Neuronal stem cell (in vitro differentiated cells): ENCODE measurements around the gene NR2F1.

ENCODE experiments used
- DNase-seq: peaks from one replicate; pipeline ENCODE4 v3.0.0-alpha.2; 2013; ENCODE audit warnings: low spot score
- H2AFZ ChIP-seq: one replicate; pipeline ENCODE4 v1.6.1; 2013; ENCODE audit warnings: mild to moderate bottlenecking, low read length, inconsistent platforms
- H2AK5ac ChIP-seq: 2 replicates; pipeline ENCODE4 v1.6.1; 2013; ENCODE audit warnings: low read depth, mild to moderate bottlenecking, inconsistent platforms, low read length, moderate library complexity, mixed read lengths
- H2BK120ac ChIP-seq: 2 replicates; pipeline ENCODE4 v1.6.1; 2013; ENCODE audit warnings: low read depth, mild to moderate bottlenecking, inconsistent platforms, low read length, moderate library complexity, mixed read lengths
- H2BK12ac ChIP-seq: one replicate; pipeline ENCODE4 v1.6.1; 2013; ENCODE audit warnings: low read length, inconsistent platforms
- H2BK15ac ChIP-seq: 2 replicates; pipeline ENCODE4 v1.6.1; 2013; ENCODE audit warnings: mild to moderate bottlenecking, low read length, inconsistent platforms, mixed read lengths
- H2BK5ac ChIP-seq: one replicate; pipeline ENCODE4 v1.6.1; 2013; ENCODE audit warnings: inconsistent platforms, mild to moderate bottlenecking, low read length, moderate library complexity
- H3K14ac ChIP-seq: one replicate; pipeline ENCODE4 v1.6.1; 2013; ENCODE audit warnings: low read length, inconsistent platforms
- H3K18ac ChIP-seq: 2 replicates; pipeline ENCODE4 v1.6.1; 2013; ENCODE audit warnings: low read length, inconsistent platforms
- H3K23ac ChIP-seq: 2 replicates; pipeline ENCODE4 v1.6.1; 2013; ENCODE audit warnings: low read depth, mild to moderate bottlenecking, mixed read lengths, low read length, inconsistent platforms; ENCODE audit not compliant: poor library complexity
- H3K27ac ChIP-seq: replicated peaks from 3 replicates; pipeline ENCODE4 v1.5.1; 2013; ENCODE audit warnings: low read length, inconsistent platforms
- H3K27me3 ChIP-seq, 3 experiments: 2 replicates each; pipeline ENCODE4 v1.6.1; 2013; ENCODE audit warnings: low read length in 3 of 3, mild to moderate bottlenecking in 2 of 3, inconsistent platforms in 1 of 3, low read depth in 1 of 3, mixed read lengths in 1 of 3, moderate library complexity in 1 of 3; ENCODE audit not compliant: control insufficient read depth in 3 of 3, insufficient read depth in 3 of 3
- H3K36me3 ChIP-seq, 2 donors: replicated peaks in 1 of 2; 2 replicates each; pipeline ENCODE4 v1.6.1; 2013; ENCODE audit warnings: low read length in 2 of 2; ENCODE audit not compliant: control insufficient read depth in 2 of 2, insufficient read depth in 2 of 2
- H3K4ac ChIP-seq: 2 replicates; pipeline ENCODE4 v1.6.1; 2013; ENCODE audit warnings: inconsistent platforms, mild to moderate bottlenecking, low read length, moderate library complexity
- H3K4me1 ChIP-seq, 2 donors: 1 replicate in 1 of 2; 2 replicates in 1 of 2; pipeline ENCODE4 v1.6.1; 2013; ENCODE audit warnings: low read length in 2 of 2, low read depth in 1 of 2; ENCODE audit not compliant: control insufficient read depth in 2 of 2, insufficient read depth in 1 of 2
- H3K4me2 ChIP-seq: one replicate; pipeline ENCODE4 v1.6.1; 2013; ENCODE audit warnings: mild to moderate bottlenecking, low read length, inconsistent platforms; ENCODE audit not compliant: insufficient read depth, poor library complexity, severe bottlenecking
- H3K4me3 ChIP-seq, 2 donors: 2 replicates each; pipeline ENCODE4 v1.5.1; 2013; ENCODE audit warnings: low read length in 2 of 2, mild to moderate bottlenecking in 2 of 2, inconsistent platforms in 1 of 2, moderate library complexity in 1 of 2
- H3K79me1 ChIP-seq: one replicate; pipeline ENCODE4 v1.6.1; 2013; ENCODE audit warnings: low read depth, mild to moderate bottlenecking, inconsistent platforms, low read length, moderate library complexity
- H3K9ac ChIP-seq: one replicate; pipeline ENCODE4 v1.6.1; 2013; ENCODE audit warnings: mild to moderate bottlenecking, low read depth, low read length, inconsistent platforms; ENCODE audit not compliant: poor library complexity
- H3K9me3 ChIP-seq, 2 donors: replicated peaks in 1 of 2; 2 replicates each; pipeline versions ENCODE3 to v1.6.1; 2013; ENCODE audit warnings: low read length in 2 of 2, mild to moderate bottlenecking in 2 of 2, inconsistent platforms in 1 of 2, low read depth in 1 of 2, mixed read lengths in 1 of 2, moderate library complexity in 1 of 2; ENCODE audit not compliant: control insufficient read depth in 2 of 2, insufficient read depth in 1 of 2
- H4K8ac ChIP-seq: one replicate; pipeline ENCODE4 v1.6.1; 2013; ENCODE audit warnings: low read depth, mild to moderate bottlenecking, inconsistent platforms, low read length, moderate library complexity
- H4K91ac ChIP-seq: one replicate; pipeline ENCODE4 v1.6.1; 2013; ENCODE audit warnings: low read length, low read depth, mild to moderate bottlenecking, inconsistent platforms; ENCODE audit not compliant: poor library complexity
- WGBS, 2 donors: extraction: QIAGEN DNeasy Blood & Tissue Kit; methylation state at CpG; one replicate each; pipeline ENCODE4 v1.1.7; 2013; ENCODE audit warnings: missing lambda C conversion rate in 2 of 2, mixed read lengths in 1 of 2; ENCODE audit not compliant: insufficient read length in 2 of 2, insufficient replicate concordance in 1 of 2; ENCODE audit errors: extremely low coverage in 2 of 2; 5-methylcytosine and 5-hydroxymethylcytosine counted together

NR2F1 gene

DNA sequence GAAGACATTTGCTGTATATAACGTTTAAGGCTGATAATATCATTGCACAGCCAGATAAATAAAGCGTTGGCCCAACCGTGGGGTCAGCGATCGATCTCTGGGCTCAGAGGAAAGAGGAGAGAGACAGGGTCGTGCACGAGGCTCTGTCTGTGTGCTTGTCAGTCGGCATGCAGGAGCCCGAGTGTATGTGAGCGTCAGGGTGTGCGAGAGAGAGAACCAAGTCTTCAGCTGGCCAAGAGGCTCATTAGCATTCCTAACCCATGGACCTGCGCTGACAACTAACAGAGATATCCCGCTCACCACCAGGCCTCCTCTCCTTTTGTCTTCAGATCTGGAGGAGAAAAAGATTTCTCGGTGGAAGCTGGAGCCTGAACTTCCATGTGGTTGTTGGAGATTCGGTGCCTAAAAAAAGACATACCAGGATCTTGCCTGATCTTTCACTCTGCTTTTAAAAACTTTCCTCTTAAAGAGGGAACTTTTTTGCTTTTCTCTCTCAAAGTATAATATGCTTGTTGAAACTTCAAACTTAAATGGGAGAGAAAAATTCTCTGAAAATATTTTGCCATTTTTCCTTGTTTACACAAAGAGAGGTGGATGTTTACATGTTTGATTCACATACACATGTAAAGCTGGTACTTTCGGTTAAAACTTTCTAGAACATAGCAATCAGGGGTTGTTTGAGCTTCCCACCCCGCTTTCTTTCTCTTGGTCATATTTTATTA lies 16.5 kb downstream of the NR2F1 start:
- H4K8ac ChIP-seq = no peak overlapping the region
- H4K91ac ChIP-seq = no peak overlapping the region
- H2AK5ac ChIP-seq = no peak overlapping the region
- H2BK12ac ChIP-seq = no peak overlapping the region
- no peak for DNase-seq
- H2BK5ac ChIP-seq = no peak overlapping the region
- H3K27me3 ChIP-seq = peaks cover 0 to 77% (median 18%) of the 10 kb centered on the region in 3 experiments
- no peak overlapping the region for H3K9ac ChIP-seq
- H2BK15ac ChIP-seq = no peak overlapping the region
- H2BK120ac ChIP-seq = no peak overlapping the region
- H3K36me3 ChIP-seq = peaks cover 0 to 13% of the 10 kb centered on the region in 2 donors
- no peak overlapping the region for H3K23ac ChIP-seq
- H3K4me1 ChIP-seq = peaks cover 18 to 35% of the 10 kb centered on the region in 2 donors
- no peak overlapping the region for H3K18ac ChIP-seq
- no peak overlapping the region for H2AFZ ChIP-seq
- H3K4me2 ChIP-seq = peak overlapping the region; percentile 40
- peak overlapping the region in 1 of 2 donors; percentile 35 for H3K4me3 ChIP-seq
- no CpG with 5 or more reads among the region's 17 CpGs for WGBS, 2 donors
- H3K9me3 ChIP-seq = peaks cover 2 to 7% of the 10 kb centered on the region in 2 donors
- no peak overlapping the region for H3K27ac ChIP-seq
- H3K14ac ChIP-seq = no peak overlapping the region
- H3K79me1 ChIP-seq = no peaks in the 10 kb centered on the region
- H3K4ac ChIP-seq = no peak overlapping the region

DNA sequence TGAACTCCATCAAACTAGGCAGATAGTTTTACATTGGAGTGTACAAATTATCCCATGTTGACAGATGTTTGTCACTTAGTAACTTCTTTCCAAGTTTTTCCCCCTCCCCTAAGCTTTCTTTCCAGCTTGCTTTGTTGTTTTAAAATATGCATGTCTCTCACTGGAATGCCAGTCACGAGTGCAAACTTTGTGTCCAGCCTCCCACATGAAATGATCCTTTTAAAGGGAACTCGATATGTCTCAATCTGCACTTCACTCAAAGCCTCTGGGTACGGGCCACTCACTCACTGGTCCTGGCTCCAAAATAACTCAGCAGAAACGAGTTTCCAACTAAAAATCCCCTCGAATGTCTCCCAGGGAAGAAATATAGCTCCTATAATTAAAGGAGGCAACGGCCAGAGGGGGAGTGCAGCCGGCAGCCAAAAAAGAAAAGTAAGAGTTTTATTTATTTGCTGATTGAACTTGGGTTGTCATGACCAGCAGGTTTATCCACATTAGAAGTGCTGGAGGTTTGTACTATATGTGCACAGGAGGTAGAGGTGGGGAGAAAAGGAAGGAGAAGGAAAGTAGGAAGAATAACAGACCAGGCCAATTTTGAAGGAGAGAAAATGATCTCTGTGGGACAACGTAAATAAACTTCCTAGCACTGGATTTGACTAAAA lies 17.5 kb downstream of the NR2F1 start:
- Histone ChIP-seq H2BK120ac (no peak overlapping the region), H3K4me3 (peak overlapping the region in 1 of 2 donors; percentile 63), H4K8ac (no peak overlapping the region), H2BK12ac (no peak overlapping the region), H3K9ac (no peak overlapping the region), H3K9me3 (no peaks in the 10 kb centered on the region), H2AK5ac (no peak overlapping the region), H3K4me2 (no peak overlapping the region), H2BK15ac (no peak overlapping the region), H3K27ac (no peak overlapping the region), H3K23ac (no peak overlapping the region), H2BK5ac (no peak overlapping the region), H3K27me3 (peaks cover 0 to 74% (median 17%) of the 10 kb centered on the region in 3 experiments), H3K36me3 (peaks cover 0 to 5% of the 10 kb centered on the region in 2 donors), H2AFZ (no peak overlapping the region), H3K79me1 (no peaks in the 10 kb centered on the region), H3K18ac (no peak overlapping the region), H3K4ac (no peak overlapping the region), H3K4me1 (peaks cover 27 to 28% of the 10 kb centered on the region in 2 donors), H3K14ac (no peak overlapping the region), H4K91ac (no peak overlapping the region)
- no peak for DNase-seq
- no CpG with 5 or more reads among the region's 8 CpGs for WGBS, 2 donors

DNA sequence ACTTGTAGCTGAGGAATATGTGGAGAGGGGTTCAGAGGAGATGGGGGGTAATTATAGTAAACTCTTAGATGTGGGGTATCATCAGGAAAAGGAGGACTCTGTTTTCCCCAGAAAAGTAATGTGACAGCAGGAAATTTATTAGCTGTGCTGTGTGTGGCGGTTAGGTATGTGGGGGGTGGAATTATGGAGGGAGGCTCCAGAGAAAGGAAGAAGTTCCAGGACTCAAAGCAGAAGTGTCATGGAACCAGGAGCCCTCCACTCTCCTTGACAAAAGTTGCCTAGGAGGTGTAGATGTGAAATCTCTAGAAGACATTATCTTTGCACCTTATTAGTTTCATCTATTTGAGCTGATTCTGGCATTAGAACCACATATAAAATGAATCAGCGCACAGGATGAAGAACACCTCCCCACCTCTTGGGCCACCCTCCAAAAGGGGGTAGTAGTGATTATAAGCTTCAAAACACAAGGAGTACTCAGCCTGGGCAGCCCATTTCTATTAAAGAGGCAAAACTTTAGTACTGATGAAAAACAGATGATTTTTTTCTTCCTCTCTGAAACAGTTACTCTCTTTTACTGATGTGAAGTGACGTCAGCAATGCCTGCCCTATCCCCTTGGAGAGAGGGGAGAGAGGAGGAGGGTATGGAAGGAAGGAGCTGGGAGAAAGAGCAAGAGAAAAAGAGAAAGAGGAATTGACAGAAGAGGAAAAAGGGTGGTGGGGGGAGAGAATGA lies 18.2 kb downstream of the NR2F1 start:
- no peak overlapping the region for H2BK5ac ChIP-seq

DNA sequence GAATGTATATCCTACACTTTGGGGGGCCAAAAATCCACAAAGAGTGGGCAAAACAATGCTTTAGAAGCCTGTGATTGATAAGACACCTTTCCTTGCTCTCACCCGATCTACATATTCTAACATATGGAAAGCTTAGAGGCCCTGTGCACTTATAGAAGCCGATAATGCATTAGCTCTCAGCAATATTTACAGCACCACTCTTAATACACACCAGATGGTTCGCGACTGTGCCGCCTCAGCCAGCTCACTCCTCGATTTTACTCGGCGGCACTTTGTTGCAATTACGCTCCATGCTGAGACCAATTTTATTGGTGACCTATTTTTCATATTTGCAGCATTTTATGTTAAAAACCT lies 18.8 kb downstream of the NR2F1 start:
- H2BK15ac ChIP-seq = no peak overlapping the region
- H3K4ac ChIP-seq = no peak overlapping the region
- H2AK5ac ChIP-seq = no peak overlapping the region
- H3K23ac ChIP-seq = no peak overlapping the region
- no peak overlapping the region for H4K8ac ChIP-seq
- WGBS, 2 donors = no CpG with 5 or more reads among the region's 9 CpGs
- H2BK120ac ChIP-seq = no peak overlapping the region
- H2BK12ac ChIP-seq = no peak overlapping the region
- peak overlapping the region in 1 of 2 donors; percentile 63 for H3K4me3 ChIP-seq
- H3K27ac ChIP-seq = no peak overlapping the region
- H2AFZ ChIP-seq = no peak overlapping the region
- H3K18ac ChIP-seq = no peak overlapping the region
- no peak overlapping the region for H4K91ac ChIP-seq
- H2BK5ac ChIP-seq = no peak overlapping the region
- no peak overlapping the region for H3K9ac ChIP-seq
- H3K9me3 ChIP-seq = no peaks in the 10 kb centered on the region
- peaks cover 22 to 40% of the 10 kb centered on the region in 2 donors for H3K4me1 ChIP-seq
- H3K14ac ChIP-seq = no peak overlapping the region
- peaks cover 0 to 5% of the 10 kb centered on the region in 2 donors for H3K36me3 ChIP-seq
- H3K27me3 ChIP-seq = peaks cover 0 to 68% (median 9%) of the 10 kb centered on the region in 3 experiments
- peak overlapping the region; percentile 43 for H3K4me2 ChIP-seq
- DNase-seq = no peak
- no peaks in the 10 kb centered on the region for H3K79me1 ChIP-seq

More for the DNA sequence above, 18.2 kb downstream of the NR2F1 start:
- Histone ChIP-seq H3K79me1 (no peaks in the 10 kb centered on the region), H2BK120ac (no peak overlapping the region), H2BK15ac (no peak overlapping the region), H3K18ac (no peak overlapping the region), H4K8ac (no peak overlapping the region), H3K14ac (no peak overlapping the region), H3K27me3 (peaks cover 0 to 73% (median 12%) of the 10 kb centered on the region in 3 experiments), H3K4me1 (peaks cover 26 to 34% of the 10 kb centered on the region in 2 donors), H3K9ac (no peak overlapping the region), H3K4ac (no peak overlapping the region), H3K27ac (no peak overlapping the region), H3K4me2 (no peak overlapping the region), H3K23ac (no peak overlapping the region), H3K4me3 (peak overlapping the region in 1 of 2 donors; percentile 63), H2BK12ac (no peak overlapping the region), H2AK5ac (no peak overlapping the region), H3K36me3 (peaks cover 0 to 5% of the 10 kb centered on the region in 2 donors), H4K91ac (no peak overlapping the region), H2AFZ (no peak overlapping the region), H3K9me3 (no peaks in the 10 kb centered on the region)
- DNase-seq = no peak
- no CpG with 5 or more reads among the region's 3 CpGs for WGBS, 2 donors
